ENCODE measurements around the gene ACTR3. TPM values are rescaled to one million over a fixed set of nuclear protein-coding genes. Genes with fewer than 3 reads are reported as not detected.

Gene ACTR3
- total and polyA plus RNA-seq, 2 experiments from 2014 or later, result 63.7 to 137 TPM

DNA sequence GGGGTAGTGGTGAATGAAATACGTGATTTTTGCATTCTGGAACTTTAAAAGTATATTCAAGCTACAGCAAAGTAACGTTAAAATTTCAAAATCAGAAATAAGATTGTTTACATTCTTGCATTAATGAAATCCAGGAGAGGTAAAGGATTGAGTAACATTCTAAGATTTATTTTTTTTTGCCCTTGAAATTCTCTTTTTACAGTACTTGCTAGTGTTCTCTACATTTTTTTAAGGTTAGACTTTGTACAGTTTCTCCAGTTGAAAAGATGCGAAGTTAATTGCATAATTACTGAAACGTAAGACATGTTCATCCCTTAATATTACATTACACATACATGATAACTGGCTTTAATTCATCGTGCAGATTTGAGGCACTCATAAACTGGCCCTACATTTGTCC, 74.5 kb downstream of the ACTR3 start (continued):
- TF ChIP-seq, protein P1, sequence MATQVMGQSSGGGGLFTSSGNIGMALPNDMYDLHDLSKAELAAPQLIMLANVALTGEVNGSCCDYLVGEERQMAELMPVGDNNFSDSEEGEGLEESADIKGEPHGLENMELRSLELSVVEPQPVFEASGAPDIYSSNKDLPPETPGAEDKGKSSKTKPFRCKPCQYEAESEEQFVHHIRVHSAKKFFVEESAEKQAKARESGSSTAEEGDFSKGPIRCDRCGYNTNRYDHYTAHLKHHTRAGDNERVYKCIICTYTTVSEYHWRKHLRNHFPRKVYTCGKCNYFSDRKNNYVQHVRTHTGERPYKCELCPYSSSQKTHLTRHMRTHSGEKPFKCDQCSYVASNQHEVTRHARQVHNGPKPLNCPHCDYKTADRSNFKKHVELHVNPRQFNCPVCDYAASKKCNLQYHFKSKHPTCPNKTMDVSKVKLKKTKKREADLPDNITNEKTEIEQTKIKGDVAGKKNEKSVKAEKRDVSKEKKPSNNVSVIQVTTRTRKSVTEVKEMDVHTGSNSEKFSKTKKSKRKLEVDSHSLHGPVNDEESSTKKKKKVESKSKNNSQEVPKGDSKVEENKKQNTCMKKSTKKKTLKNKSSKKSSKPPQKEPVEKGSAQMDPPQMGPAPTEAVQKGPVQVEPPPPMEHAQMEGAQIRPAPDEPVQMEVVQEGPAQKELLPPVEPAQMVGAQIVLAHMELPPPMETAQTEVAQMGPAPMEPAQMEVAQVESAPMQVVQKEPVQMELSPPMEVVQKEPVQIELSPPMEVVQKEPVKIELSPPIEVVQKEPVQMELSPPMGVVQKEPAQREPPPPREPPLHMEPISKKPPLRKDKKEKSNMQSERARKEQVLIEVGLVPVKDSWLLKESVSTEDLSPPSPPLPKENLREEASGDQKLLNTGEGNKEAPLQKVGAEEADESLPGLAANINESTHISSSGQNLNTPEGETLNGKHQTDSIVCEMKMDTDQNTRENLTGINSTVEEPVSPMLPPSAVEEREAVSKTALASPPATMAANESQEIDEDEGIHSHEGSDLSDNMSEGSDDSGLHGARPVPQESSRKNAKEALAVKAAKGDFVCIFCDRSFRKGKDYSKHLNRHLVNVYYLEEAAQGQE (IDR thresholded peaks at IDR 0.05; ENCODE audit: unreplicated experiment), result no peak

- Mint-ChIP-seq H3K9me3 (no peaks in the 10 kb centered on the region), H3K36me3 (ENCODE audit: low read depth) (no peaks in the 10 kb centered on the region), H3K4me3 (no peak overlapping the region), H3K4me1 (peaks cover 3% of the 10 kb centered on the region; the same call in 2 of the 3 replicates), H3K27me3 (ENCODE audit: insufficient read depth, low read depth, poor library complexity) (no peaks in the 10 kb centered on the region), H3K27ac (no peak overlapping the region)
- Histone ChIP-seq H3K9me2 (ENCODE audit: insufficient read depth) (no peaks in the 10 kb centered on the region), H3K4me3 (no peak overlapping the region), H3K27ac (ENCODE audit: low read depth) (no peak overlapping the region), H3K36me3 (ENCODE audit: insufficient read depth) (no peaks in the 10 kb centered on the region), H3K4me2 (no peak overlapping the region), H3K4me1 (ENCODE audit: insufficient read depth) (no peaks in the 10 kb centered on the region), H3F3A (replicated peaks; ENCODE audit: low read depth) (no peaks in the 10 kb centered on the region), H4K20me1 (replicated peaks; ENCODE audit: insufficient read depth) (peaks cover 6% of the 10 kb centered on the region; the same call in 1 of the 2 replicates), H2AFZ (no peak overlapping the region), H3K27me3 (ENCODE audit: insufficient read depth) (no peaks in the 10 kb centered on the region), H3K79me2 (replicated peaks; ENCODE audit: insufficient read depth) (no peaks in the 10 kb centered on the region)
- ATAC-seq (no peak), DNase-seq (ENCODE audit: low spot score) (no peak)
- TF ChIP-seq, protein P1 (IDR thresholded peaks at IDR 0.05; ENCODE audit: unreplicated experiment), result no peak
- TF ChIP-seq JUNB (IDR thresholded peaks at IDR 0.05; ENCODE audit: unreplicated experiment) (no peak), STAT1 (IDR thresholded peaks at IDR 0.05; ENCODE audit: unreplicated experiment) (no peak), EZH2 (IDR thresholded peaks at IDR 0.05; ENCODE audit: low read depth, unreplicated experiment) (no peak), CTCF (conservative IDR thresholded peaks at IDR 0.05; ENCODE audit: low read depth in 2 of 2) (no peak), NANOG (IDR thresholded peaks at IDR 0.05; ENCODE audit: borderline replicate concordance) (no peak), ZNF331 (CRISPR knock-in tag; IDR thresholded peaks at IDR 0.05; ENCODE audit: low read depth) (no peak), CREB1 (CRISPR knock-in tag; IDR thresholded peaks at IDR 0.05; ENCODE audit: low read depth) (no peak), ETS1 (IDR thresholded peaks at IDR 0.05) (no peak), POLR2AphosphoS5 (IDR thresholded peaks at IDR 0.05; ENCODE audit: low read depth) (no peak)
Observed at GRCh38 chr2:113965228-113965627, 75.3 kb downstream of the ACTR3 start.

Measured in GM23338 (cell line).